Fibroblast of lung (primary cell): ENCODE results near the gene GCK. TPM values are rescaled to one million over a fixed set of nuclear protein-coding genes. Genes with fewer than 3 reads are reported as not detected.

Experiments used
- DNase-seq, 2 donors: peaks; one replicate each; pipeline versions ENCODE4 v3.0.0 to v3.0.0-alpha.2; 2010; ENCODE audit warnings: low read depth in 2 of 2
- H2AFZ ChIP-seq: 2 replicates; pipeline ENCODE4 v1.5.1; 2012; ENCODE audit warnings: low read length, control low read depth, inconsistent platforms
- H3K27ac ChIP-seq: 2 replicates; pipeline ENCODE4 v1.5.1; 2011; ENCODE audit warnings: low read length, control low read depth; ENCODE audit not compliant: insufficient read depth
- H3K27me3 ChIP-seq: 2 replicates; pipeline ENCODE4 v1.5.1; 2011; ENCODE audit warnings: mild to moderate bottlenecking, low read length; ENCODE audit not compliant: control insufficient read depth, insufficient read depth
- H3K36me3 ChIP-seq: 2 replicates; pipeline ENCODE4 v1.5.1; 2011; ENCODE audit warnings: low read length; ENCODE audit not compliant: control insufficient read depth, insufficient read depth
- H3K4me1 ChIP-seq: 2 replicates; pipeline ENCODE4 v1.5.1; 2011; ENCODE audit warnings: low read length; ENCODE audit not compliant: control insufficient read depth, insufficient read depth; ENCODE audit errors: extremely low read depth
- H3K4me2 ChIP-seq: 2 replicates; pipeline ENCODE4 v1.5.1; 2011; ENCODE audit warnings: low read length, control low read depth; ENCODE audit not compliant: insufficient read depth; ENCODE audit errors: extremely low read depth
- H3K4me3 ChIP-seq, 4 experiments: fragments of 200-600 bp in 1 of 4; sonication (generic) in 1 of 4; replicated peaks in 1 of 4; 2 replicates each; pipeline ENCODE4 v1.5.1; 2011 to 2016; ENCODE audit warnings: low read length in 4 of 4, low read depth in 3 of 4, mild to moderate bottlenecking in 3 of 4, control low read depth in 2 of 4, inconsistent platforms in 1 of 4, mixed read lengths in 1 of 4; ENCODE audit not compliant: insufficient read depth in 1 of 4; ENCODE audit errors: control extremely low read depth in 1 of 4
- H3K79me2 ChIP-seq: 2 replicates; pipeline ENCODE4 v1.5.1; 2012; ENCODE audit warnings: mild to moderate bottlenecking, low read length, inconsistent platforms; ENCODE audit not compliant: control insufficient read depth, insufficient read depth
- H3K9ac ChIP-seq: 2 replicates; pipeline ENCODE4 v1.5.1; 2011; ENCODE audit warnings: mild to moderate bottlenecking, low read length, control low read depth; ENCODE audit not compliant: insufficient read depth
- H3K9me3 ChIP-seq: 2 replicates; pipeline ENCODE4 v1.5.1; 2012; ENCODE audit warnings: low read depth, low read length; ENCODE audit not compliant: control insufficient read depth, insufficient read depth
- H4K20me1 ChIP-seq: 2 replicates; pipeline ENCODE4 v1.5.1; 2011; ENCODE audit warnings: low read length; ENCODE audit not compliant: control insufficient read depth, insufficient read depth; ENCODE audit errors: extremely low read depth
- CTCF ChIP-seq, 2 donors: IDR thresholded peaks in 1 of 2; conservative IDR thresholded peaks in 1 of 2; 1 replicate in 1 of 2; 2 replicates in 1 of 2; pipeline ENCODE4 v1.5.1; 2011 to 2012; ENCODE audit warnings: low read length in 2 of 2, control low read depth in 1 of 2, inconsistent platforms in 1 of 2, low read depth in 1 of 2, mild to moderate bottlenecking in 1 of 2
- EZH2 ChIP-seq: IDR thresholded peaks from 2 replicates; pipeline ENCODE4 v1.5.1; 2012; ENCODE audit warnings: low read length, control low read depth, mild to moderate bottlenecking; ENCODE audit errors: missing control alignments
- polyA plus RNA-seq, 2 donors: library from polyadenylated mRNA; depleted of rRNA in 1 of 2; stranded (reverse) in 1 of 2; unstranded in 1 of 2; fragments of >200 nt; gene quantifications; 2 replicates each; pipeline ENCODE4 v1.2.1, GENCODE V29; 2011 to 2012; ENCODE audit warnings: missing spikeins in 1 of 2
- total RNA-seq: library from RNA; depleted of rRNA; stranded (reverse); fragments of >200 nt; gene quantifications from 2 replicates; pipeline ENCODE4 v1.2.1, GENCODE V29; 2014

The GCK gene
- total and polyA plus RNA-seq, 2 donors (not counting 1 experiment from before 2014, with no cell fraction given) = 0.14 to 1.7 TPM

GRCh38 chr7:44184873-44185446, 4.3 kb downstream of the GCK start:
- peaks cover 12% of the 10 kb centered on the region for H3K27me3 ChIP-seq
- no peaks in the 10 kb centered on the region for H3K79me2 ChIP-seq
- H3K9me3 ChIP-seq = no peaks in the 10 kb centered on the region
- H3K27ac ChIP-seq = no peak overlapping the region
- no peak overlapping the region for H3K9ac ChIP-seq
- TF ChIP-seq CTCF (conservative IDR thresholded peaks at IDR 0.05 in 1 of 2, IDR thresholded peaks at IDR 0.05 in 1 of 2; ENCODE audit: low read depth in 1 of 2, low read length in 2 of 2) (no peak), EZH2 (no peak)
- no peak overlapping the region for H3K4me2 ChIP-seq
- H3K4me1 ChIP-seq = peaks cover 4% of the 10 kb centered on the region
- no peak for DNase-seq
- no peaks in the 10 kb centered on the region for H3K36me3 ChIP-seq
- H2AFZ ChIP-seq = peak overlapping the region; percentile 7
- H3K4me3 ChIP-seq = no peak overlapping the region
- no peaks in the 10 kb centered on the region for H4K20me1 ChIP-seq

GRCh38 chr7:44184206-44184872, 4.9 kb downstream of the GCK start:
- peak; percentile 57 to 89 for DNase-seq
- Histone ChIP-seq H3K4me2 (no peak overlapping the region), H3K9ac (no peak overlapping the region), H2AFZ (no peak overlapping the region), H3K27me3 (peaks cover 13% of the 10 kb centered on the region), H4K20me1 (no peaks in the 10 kb centered on the region), H3K9me3 (no peaks in the 10 kb centered on the region), H3K36me3 (no peaks in the 10 kb centered on the region), H3K4me1 (peaks cover 4% of the 10 kb centered on the region), H3K79me2 (no peaks in the 10 kb centered on the region), H3K4me3 (no peak overlapping the region), H3K27ac (no peak overlapping the region)
- TF ChIP-seq CTCF (conservative IDR thresholded peaks at IDR 0.05 in 1 of 2, IDR thresholded peaks at IDR 0.05 in 1 of 2; ENCODE audit: low read depth in 1 of 2, low read length in 2 of 2) (no peak), EZH2 (no peak)

- DNase-seq = no peak
- H2AFZ ChIP-seq = no peak overlapping the region
- no peaks in the 10 kb centered on the region for H3K9me3 ChIP-seq
- H3K4me2 ChIP-seq = no peak overlapping the region
- H3K27ac ChIP-seq = no peak overlapping the region
- no peaks in the 10 kb centered on the region for H4K20me1 ChIP-seq
- no peaks in the 10 kb centered on the region for H3K79me2 ChIP-seq
- H3K36me3 ChIP-seq = no peaks in the 10 kb centered on the region
- H3K4me3 ChIP-seq = no peak overlapping the region
- H3K4me1 ChIP-seq = peaks cover 4% of the 10 kb centered on the region
- H3K27me3 ChIP-seq = peaks cover 16% of the 10 kb centered on the region
- H3K9ac ChIP-seq = no peak overlapping the region
- no peak for TF ChIP-seq EZH2
- TF ChIP-seq CTCF (conservative IDR thresholded peaks at IDR 0.05 in 1 of 2, IDR thresholded peaks at IDR 0.05 in 1 of 2; ENCODE audit: low read depth in 1 of 2, low read length in 2 of 2) = no peak
Measured at GRCh38 chr7:44183386-44183785, 5.9 kb downstream of the GCK start.
